Measurements from ENCODE around the gene EHBP1.

DNA sequence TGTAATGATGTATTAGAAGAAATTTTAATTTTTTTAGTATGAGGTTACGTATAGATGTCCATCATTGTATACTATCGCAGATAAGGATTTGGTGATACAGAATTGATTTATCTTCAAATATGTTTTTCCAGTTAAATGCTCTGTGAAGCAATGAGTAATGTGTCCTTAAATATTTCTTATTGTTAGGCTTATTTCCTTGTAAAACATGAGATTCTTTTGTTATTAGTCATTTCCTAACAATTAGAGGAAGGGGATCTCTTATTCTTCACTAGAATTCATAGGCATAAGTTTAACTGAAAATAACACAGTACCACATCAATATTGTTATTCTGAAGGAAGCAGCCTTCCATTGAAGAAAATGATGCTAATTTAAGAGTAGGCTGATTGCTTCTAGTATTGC lies 329.7 kb downstream of the EHBP1 start:
- TF ChIP-seq, protein P1, sequence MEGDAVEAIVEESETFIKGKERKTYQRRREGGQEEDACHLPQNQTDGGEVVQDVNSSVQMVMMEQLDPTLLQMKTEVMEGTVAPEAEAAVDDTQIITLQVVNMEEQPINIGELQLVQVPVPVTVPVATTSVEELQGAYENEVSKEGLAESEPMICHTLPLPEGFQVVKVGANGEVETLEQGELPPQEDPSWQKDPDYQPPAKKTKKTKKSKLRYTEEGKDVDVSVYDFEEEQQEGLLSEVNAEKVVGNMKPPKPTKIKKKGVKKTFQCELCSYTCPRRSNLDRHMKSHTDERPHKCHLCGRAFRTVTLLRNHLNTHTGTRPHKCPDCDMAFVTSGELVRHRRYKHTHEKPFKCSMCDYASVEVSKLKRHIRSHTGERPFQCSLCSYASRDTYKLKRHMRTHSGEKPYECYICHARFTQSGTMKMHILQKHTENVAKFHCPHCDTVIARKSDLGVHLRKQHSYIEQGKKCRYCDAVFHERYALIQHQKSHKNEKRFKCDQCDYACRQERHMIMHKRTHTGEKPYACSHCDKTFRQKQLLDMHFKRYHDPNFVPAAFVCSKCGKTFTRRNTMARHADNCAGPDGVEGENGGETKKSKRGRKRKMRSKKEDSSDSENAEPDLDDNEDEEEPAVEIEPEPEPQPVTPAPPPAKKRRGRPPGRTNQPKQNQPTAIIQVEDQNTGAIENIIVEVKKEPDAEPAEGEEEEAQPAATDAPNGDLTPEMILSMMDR (conservative IDR thresholded peaks at IDR 0.05; ENCODE audit: low read length) = no peak
- TF ChIP-seq EZH2phosphoT487 (IDR thresholded peaks at IDR 0.05; ENCODE audit: borderline replicate concordance) = no peak
